ENCODE data around the gene KRTAP10-4.
A peak's percentile ranks its signal among the peaks of the same experiment; 100 is the strongest.

Gene KRTAP10-4

GRCh38 chr21:44573630-44574456 lies at the start of gene KRTAP10-4:
Gene KRTAP10-4, plus strand, starts transcription at chr21:44573729. Its CDS starts 30 bp downstream, at chr21:44573759.
- peak; percentile 49 for DNase-seq

- no peak for DNase-seq
Measured at GRCh38 chr21:44524414-44525371, 48.8 kb upstream of the KRTAP10-4 start.

GRCh38 chr21:44525391-44526095 lies 48.0 kb upstream of the KRTAP10-4 start:
- no peak for DNase-seq

GRCh38 chr21:44526096-44526997 lies 47.2 kb upstream of the KRTAP10-4 start:
- DNase-seq: no peak

GRCh38 chr21:44527156-44527982 lies 46.2 kb upstream of the KRTAP10-4 start:
- DNase-seq: no peak

- DNase-seq: no peak
Measured at GRCh38 chr21:44527983-44528633, 45.4 kb upstream of the KRTAP10-4 start.

GRCh38 chr21:44528634-44528995 lies 44.9 kb upstream of the KRTAP10-4 start:
- no peak for DNase-seq

- DNase-seq: no peak
Measured at GRCh38 chr21:44529011-44529421, 44.5 kb upstream of the KRTAP10-4 start.

GRCh38 chr21:44529503-44530125 lies 43.9 kb upstream of the KRTAP10-4 start:
- no peak for DNase-seq

- no peak for DNase-seq
Measured at GRCh38 chr21:44530221-44530902, 43.2 kb upstream of the KRTAP10-4 start.

GRCh38 chr21:44530903-44531605 lies 42.5 kb upstream of the KRTAP10-4 start:
- DNase-seq: no peak

- DNase-seq: no peak
Measured at GRCh38 chr21:44531606-44532564, 41.6 kb upstream of the KRTAP10-4 start.

- DNase-seq: no peak
Measured at GRCh38 chr21:44532712-44533111, 40.8 kb upstream of the KRTAP10-4 start.

- DNase-seq: no peak
Measured at GRCh38 chr21:44533121-44533890, 40.2 kb upstream of the KRTAP10-4 start.

- no peak for DNase-seq
Measured at GRCh38 chr21:44533891-44534627, 39.5 kb upstream of the KRTAP10-4 start.

- DNase-seq: no peak
Measured at GRCh38 chr21:44534688-44535087, 38.8 kb upstream of the KRTAP10-4 start.

Data from activated CD8-positive, alpha-beta memory T cell treated with anti-CD3 and anti-CD28 coated beads for 24 hours (primary cell).